ENCODE results near the gene CD93. TPM values are rescaled to one million over a fixed set of nuclear protein-coding genes. Genes with fewer than 3 reads are reported as not detected.

The CD93 gene
- total RNA-seq, 1 donor from 2014 or later = 43.5 TPM

DNA sequence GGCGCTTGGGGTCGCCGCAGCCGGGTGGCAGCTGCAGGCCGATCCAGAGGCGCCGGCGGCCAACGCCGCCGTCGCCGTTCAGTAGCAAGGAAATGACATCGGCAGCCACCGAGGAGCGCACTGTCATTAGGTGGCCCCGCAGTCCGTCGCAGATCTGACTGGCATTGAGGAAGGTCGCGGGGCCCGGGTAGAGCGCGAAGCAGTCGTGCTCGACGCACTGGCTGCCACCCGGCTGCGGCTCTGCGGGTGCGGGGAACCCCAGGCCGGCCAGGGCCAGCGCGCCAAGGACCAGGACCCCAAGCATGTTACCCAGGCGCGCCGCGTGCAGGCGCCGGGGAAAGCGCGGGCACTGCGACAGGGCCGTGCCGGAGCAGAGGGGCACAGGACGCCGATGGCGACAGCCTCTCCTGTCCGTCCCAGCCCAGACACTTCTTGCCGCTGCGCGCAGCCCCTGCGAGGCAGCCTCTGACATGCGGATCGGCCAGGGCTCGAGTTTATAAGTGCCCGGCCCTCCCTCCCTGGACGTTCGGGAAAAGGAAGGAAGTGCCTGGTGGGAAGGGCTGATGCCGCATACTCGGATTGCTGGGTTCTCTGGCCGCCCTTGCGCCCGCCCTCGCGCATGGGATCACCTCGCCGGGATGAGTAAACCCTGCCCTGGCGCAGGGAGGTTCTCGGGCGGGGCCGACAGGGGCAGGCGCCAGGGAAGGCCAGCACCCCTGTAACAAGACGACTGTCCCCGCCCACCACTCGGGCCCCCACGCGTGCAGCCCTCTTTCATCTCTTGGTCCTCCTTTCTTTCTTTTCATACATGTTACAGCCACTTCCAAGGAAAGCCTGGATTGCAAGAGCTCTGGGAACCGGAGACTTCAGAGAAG is 36.7 kb downstream of the CD93 start, which contains the start of gene THBD:
TSS of gene THBD (minus strand) at position 472 of the 875 bp plus-strand sequence. CDS start at position 304, 168 bp downstream.
- DNase-seq (ENCODE audit: missing footprints) (peak; percentile 93), ATAC-seq (peak; percentile 74)
- intact Hi-C loops (cut with DNase I) = loop anchor here (2.0 to 10.0 kb wide), 6 partner anchors 35 to 357 kb away; no protein-coding TSS in a partner anchor

DNA sequence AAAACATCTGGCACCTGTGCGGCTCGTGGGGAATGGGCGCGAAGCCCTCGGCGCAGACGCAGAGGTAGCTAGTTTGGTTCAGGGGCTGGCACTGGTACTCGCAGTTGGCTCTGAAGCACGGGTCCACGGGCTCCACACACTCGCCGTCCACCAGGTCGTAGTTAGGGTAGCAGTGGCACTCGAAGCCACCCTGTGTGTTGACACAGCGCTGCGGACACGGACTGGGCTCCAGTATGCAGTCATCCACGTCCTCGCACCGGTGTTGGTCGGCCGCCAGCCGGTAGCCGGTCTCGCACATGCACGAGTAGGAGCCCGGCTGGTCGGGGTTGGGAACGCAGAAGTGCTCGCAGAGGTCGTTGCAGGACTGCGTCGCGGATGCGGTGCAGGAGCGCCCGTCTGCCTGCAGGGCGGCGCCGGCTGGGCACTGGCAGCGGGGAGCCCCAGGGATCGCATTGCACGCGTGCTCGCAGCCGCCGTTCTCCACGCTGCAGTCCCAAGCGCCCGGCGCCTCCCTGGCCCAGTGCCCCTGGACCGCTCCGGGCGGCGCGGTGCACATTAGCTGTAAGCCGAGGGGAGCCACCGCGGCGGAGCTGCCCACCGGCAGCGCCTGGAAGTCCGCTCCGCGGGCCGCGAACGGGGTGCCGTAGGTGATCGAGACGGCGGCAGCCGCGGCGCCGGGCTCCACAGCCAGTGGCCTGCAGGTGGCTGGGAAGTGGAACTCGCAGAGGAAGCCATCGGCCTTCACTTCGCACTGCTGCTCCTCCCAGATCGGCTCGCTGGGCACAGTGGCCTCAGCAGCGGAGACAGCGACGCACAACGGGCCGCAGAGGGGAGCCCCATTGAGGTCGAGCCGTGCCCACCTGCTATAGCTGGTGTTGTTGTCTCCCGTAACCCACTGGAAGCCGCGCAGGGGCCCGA is 37.6 kb downstream of the CD93 start:
- intact Hi-C loops (cut with DNase I) = loop anchor here (2.0 to 5.0 kb wide), 3 partner anchors 186 to 356 kb away; no protein-coding TSS in a partner anchor
- ATAC-seq (peak; percentile 49), DNase-seq (ENCODE audit: missing footprints) (peak; percentile 94)

DNA sequence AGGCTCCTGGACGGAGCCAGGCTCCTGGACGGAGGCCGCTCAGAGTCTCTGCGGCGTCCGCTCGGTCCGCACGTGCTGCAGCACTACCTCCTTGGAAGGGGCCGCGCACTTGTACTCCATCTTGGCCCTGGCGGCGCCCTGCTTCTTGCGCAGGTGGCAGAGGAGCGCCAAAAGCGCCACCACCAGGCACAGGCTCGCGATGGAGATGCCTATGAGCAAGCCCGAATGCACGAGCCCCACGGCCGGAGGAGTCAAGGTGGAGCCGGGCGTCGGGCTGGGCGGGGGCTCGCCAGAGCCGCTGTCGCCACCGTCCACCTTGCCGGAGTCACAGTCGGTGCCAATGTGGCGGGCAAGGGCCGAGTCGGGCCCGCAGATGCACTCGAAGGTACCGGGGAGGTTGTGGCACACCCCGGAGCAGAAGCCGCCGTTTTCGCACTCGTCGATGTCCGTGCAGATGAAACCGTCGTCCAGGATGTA is 38.3 kb downstream of the CD93 start:
- intact Hi-C loops (cut with DNase I) = loop anchor here (2.0 to 5.0 kb wide), 4 partner anchors 71 to 355 kb away; no protein-coding TSS in a partner anchor

DNA sequence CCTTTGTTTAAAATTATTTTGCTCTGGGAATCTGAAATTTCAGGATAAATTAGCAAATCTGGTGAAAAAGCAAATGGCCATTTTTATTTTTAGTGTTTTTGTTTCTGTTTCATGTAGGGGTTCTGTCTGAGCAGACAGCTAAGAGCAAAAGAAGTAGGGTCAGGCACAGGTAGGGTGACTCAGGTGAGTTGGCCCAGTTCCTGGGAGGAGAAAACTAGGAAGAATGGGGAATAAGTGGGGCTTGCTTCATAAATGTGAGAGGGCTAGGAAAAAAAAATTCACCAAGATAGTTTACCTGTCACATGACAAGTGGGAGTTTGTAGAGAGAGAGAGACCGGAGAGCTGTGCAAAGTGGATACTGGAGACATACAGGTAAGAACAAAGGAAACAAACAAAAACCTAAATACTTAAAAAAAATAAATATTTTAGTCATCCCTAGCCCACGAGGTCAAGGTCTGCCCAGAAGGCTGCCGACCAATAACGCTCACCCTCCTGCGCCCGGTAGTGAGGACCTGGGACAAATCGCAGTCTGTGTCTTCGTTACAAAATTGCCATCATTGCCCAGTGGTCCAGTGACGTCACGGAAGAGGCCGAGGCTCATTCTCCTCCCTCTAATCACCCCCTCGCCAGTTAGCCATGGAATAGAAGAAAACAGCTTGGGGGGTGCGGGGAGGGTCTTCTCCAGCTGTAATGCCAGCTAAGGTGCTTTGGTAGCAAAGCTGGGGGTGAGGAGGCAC is 39.0 kb downstream of the CD93 start:
- no peak for ATAC-seq
- DNase-seq (ENCODE audit: missing footprints) = no peak
- intact Hi-C loops (cut with DNase I) = loop anchor here (2.0 to 5.0 kb wide), 3 partner anchors 70 to 355 kb away; no protein-coding TSS in a partner anchor

More for the DNA sequence above, 38.3 kb downstream of the CD93 start:
- ATAC-seq (no peak), DNase-seq (ENCODE audit: missing footprints) (peak; percentile 88)

DNA sequence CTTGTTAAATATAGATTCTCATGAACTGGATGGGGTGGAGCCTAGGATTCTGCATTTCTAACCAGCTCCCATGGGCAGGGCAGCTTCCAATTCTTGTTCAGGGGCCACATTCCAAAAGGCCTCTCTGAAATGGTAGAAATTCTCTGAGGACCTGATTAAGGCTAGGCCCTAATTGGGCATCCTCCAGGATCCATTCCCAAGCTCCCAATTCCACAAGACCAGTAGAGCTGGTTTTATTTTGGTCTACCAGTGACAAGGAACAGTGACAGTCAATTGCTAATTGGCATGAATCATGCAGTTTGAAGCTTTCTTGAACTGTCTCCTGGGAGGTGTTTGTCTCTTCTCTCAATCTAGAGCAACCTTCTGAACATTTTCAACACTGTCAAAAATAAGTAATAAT is 39.7 kb downstream of the CD93 start:
- intact Hi-C loops (cut with DNase I) = loop anchor here (2.0 to 5.0 kb wide), 3 partner anchors 70 to 354 kb away; no protein-coding TSS in a partner anchor
- DNase-seq (ENCODE audit: missing footprints) (no peak), ATAC-seq (no peak)

DNA sequence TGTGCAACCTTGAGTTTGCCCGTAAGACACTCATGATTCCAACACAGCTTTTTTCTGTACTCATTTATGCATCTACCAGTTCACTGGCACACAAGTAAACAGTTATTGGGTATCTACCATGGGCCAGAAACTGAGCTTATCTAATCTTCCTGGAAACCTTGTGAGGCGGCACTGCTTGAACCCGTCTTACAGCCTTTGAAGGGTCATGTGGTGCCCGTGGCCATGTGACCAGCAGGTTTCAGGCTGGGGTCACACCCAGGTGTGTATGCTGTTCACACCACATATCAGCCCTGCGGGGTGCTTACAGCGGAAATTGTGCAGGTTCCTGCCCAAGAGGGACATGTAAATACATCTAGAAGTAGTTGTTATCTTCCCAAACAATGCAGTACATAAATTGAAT is 42.7 kb downstream of the CD93 start:
- ATAC-seq (no peak), DNase-seq (ENCODE audit: missing footprints) (no peak)
- intact Hi-C loops (cut with DNase I) = no loop called here

DNA sequence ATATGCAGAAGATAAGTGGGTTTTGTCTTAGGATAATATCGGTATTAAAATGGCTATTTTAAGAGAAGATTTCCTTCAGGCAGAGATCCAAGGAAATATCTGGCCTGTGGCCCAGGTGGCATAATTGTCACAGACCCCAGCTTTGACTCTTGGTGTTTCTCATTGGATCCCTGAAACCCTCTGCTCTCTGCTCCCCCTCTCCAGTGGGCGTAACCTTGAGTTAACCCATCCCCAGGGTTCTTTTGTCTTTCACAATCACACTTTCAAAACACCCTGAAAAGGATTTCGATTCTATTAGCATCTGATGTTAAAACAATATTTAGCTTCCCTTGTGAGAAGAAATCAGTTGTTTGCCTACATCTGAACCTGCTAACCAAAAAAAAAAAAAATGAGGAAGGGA is 43.9 kb downstream of the CD93 start:
- ATAC-seq = no peak
- intact Hi-C loops (cut with DNase I) = no loop called here
- no peak for DNase-seq (ENCODE audit: missing footprints)

DNA sequence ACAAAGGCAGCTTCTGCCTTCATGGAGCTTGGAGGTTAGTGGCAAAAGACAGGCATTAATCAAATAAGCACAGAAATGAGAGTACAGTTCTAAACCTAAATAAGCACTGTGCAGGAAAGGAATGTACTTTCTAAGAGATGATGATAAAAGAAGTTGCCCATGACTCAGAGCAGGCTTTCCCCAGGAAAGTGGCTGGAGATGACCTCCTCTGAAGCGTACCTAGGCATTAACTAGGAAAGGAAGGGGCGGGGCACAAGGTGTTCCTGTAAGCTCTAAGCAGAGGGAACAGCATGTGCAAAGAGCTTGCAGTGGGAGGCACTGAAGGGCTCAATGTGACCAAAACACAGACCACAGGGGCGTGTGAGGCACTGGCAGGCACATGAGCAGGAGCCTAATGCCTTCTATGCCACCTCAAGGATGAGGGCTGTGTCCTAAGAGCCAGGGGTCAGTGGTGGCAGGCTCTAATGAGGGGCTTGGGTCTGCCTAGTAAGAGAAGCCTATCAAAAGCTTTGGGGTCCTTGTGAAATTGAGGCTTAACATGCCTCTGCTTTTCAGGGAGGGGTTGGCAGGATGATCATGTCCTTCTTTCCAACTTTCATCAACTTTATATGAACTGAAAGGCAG is 46.1 kb downstream of the CD93 start:
- no peak for ATAC-seq
- DNase-seq (ENCODE audit: missing footprints) = no peak
- intact Hi-C loops (cut with DNase I) = no loop called here

DNA sequence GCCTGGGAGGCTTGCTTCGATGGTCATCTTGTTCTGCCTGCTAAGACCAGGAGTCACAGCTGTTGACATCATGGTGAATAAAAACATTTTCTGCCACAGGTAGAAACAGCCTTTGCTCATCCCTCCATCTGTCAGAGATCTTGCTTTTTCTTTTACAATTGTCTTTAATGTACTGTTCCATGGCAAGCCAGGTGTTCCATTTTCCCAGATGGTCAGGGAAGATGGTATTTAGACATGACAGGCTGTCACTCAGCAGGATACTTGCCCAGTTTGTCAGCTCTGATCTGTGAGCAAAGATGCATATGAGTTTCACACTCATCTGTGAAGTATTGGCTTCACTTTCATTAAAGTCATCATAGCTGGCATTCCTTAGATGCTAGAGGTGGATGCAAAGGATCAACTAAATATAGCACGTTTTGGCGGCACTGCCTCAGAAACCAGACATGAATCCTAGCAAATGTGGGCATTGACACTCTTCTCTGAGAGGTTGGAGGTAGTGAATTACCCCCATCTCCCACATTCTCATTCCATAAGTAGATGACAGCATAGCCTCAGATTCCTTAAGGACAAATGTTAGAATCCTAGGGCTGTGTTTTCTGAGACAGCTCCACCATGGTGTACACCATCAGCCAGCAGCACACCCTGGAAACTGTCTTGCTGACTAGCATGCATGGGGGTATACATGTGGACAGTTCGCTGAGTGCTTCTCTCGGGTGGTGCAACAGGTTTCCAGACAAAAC is 46.8 kb downstream of the CD93 start:
- intact Hi-C loops (cut with DNase I) = no loop called here
- DNase-seq (ENCODE audit: missing footprints) (no peak), ATAC-seq (no peak)

DNA sequence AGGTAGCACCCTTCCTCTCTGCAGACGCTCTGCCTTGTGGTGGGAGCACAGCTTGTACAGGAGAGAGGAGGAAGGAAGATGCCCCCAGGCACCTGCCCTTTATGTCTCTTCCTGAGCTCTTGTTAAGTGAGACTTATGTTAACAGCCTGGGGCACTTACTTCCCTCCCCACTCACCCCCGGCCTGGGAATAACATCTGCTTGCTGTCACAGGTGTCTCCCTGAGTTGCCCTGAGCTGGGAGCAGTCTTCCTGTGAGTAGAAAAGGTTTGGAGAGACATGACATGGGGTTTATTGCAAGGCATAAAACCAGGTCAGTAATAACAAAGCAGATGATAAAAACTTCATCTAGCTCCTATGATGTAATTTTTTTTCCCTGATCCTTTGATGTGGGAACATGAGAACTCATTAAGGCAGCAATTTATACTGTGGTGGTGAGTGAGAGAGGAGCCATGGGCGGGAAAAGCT is 49.1 kb downstream of the CD93 start:
- intact Hi-C loops (cut with DNase I) = no loop called here
- DNase-seq (ENCODE audit: missing footprints) (no peak), ATAC-seq (no peak)

DNA sequence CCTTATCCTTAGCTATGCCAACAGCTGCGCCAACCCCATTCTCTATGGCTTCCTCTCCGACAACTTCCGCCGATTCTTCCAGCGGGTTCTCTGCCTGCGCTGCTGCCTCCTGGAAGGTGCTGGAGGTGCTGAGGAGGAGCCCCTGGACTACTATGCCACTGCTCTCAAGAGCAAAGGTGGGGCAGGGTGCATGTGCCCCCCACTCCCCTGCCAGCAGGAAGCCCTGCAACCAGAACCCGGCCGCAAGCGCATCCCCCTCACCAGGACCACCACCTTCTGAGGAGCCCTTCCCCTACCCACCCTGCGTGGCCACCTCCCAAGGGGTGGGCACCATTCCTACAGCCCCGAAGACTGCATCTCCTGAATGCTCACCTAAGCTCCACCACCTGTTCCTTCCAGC is 49.8 kb downstream of the CD93 start:
- intact Hi-C loops (cut with DNase I) = no loop called here
- DNase-seq (ENCODE audit: missing footprints) = no peak
- no peak for ATAC-seq

DNA sequence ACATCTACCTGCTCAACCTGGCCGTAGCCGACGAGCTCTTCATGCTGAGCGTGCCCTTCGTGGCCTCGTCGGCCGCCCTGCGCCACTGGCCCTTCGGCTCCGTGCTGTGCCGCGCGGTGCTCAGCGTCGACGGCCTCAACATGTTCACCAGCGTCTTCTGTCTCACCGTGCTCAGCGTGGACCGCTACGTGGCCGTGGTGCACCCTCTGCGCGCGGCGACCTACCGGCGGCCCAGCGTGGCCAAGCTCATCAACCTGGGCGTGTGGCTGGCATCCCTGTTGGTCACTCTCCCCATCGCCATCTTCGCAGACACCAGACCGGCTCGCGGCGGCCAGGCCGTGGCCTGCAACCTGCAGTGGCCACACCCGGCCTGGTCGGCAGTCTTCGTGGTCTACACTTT is 50.4 kb downstream of the CD93 start:
- intact Hi-C loops (cut with DNase I) = no loop called here
- ATAC-seq = no peak
- no peak for DNase-seq (ENCODE audit: missing footprints)

DNA sequence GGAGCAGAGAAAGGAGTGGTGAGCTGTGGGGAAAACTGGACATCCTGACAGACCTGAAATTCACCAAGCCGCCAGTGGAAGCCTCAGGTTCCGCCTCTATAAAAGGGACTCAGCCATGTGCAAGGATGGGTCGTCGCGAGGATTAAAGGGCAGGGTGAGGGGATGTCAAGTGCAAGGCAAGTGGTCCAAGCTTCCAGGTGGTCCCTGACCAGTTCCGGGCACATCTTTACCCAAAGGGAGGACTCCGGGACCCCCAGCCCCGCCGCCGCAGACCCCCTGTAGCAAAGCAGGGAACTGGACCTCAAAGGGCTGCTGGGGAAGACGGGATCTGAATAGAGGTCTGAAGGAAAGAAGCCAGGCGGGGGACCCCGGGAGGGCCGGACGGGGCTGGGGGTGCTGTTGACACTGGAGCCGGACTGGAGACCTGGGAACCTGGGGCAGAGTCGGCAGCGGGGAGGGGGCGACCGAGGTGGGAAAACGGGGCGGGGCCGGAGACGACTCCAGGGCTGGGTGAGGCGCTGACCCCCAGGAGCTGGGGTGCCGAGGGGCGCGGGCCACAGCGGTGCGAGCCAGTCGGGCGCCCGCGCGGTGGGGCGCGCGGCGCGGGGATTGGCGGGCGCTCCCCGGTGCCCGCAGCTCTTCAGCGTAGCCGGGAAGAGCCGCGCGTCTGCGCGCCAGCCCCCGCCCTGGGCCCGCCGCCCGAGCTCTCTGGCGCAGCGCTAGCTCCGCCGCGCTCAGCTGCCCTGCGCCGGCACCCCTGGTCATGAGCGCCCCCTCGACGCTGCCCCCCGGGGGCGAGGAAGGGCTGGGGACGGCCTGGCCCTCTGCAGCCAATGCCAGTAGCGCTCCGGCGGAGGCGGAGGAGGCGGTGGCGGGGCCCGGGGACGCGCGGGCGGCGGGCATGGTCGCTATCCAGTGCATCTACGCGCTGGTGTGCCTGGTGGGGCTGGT is 51.1 kb downstream of the CD93 start, which contains the start of gene SSTR4:
TSS of gene SSTR4 (plus strand) at position 592 of the 951 bp plus-strand sequence. CDS start at position 764, 172 bp downstream.
- ATAC-seq (peak; percentile 24), DNase-seq (ENCODE audit: missing footprints) (no peak)
- intact Hi-C loops (cut with DNase I) = no loop called here

DNA sequence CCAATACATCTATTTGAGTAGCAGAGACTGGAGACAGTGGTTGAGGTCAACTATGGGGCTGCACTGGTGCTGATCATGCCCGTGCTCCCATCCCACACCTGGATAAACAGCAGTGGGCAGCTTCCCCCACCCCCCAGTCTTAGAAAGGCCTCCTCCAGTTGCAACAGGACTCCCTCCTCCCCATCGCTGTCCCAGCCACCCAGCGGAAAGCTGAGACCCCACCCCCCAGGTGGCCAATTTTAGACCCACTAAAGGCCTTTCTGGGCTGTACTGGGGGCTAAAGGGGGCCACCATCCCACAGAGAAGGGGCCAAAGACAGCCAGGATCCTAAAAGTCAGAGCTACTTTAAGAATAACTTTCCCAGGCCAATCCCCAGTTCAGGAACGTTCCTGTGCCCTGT is 52.2 kb downstream of the CD93 start:
- intact Hi-C loops (cut with DNase I) = no loop called here
- ATAC-seq = no peak
- no peak for DNase-seq (ENCODE audit: missing footprints)

DNA sequence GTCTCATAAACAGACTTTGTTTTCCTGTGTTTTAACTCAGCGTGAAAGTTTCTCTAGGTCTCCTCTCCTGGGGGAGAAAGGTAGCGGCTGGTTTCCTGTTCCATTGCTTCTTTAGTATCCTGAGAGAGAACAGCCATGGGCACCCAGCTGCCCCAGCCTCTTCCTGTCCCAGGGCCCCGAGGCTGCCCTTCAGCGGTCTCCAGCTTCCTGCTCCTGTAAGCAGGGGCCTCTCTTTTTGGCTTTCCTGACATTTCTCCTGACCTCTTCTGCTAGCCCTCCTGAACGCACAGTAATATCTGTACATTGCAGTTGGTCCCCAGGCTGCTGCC is 53.4 kb downstream of the CD93 start:
- no peak for ATAC-seq
- no peak for DNase-seq (ENCODE audit: missing footprints)
- intact Hi-C loops (cut with DNase I) = no loop called here

DNA sequence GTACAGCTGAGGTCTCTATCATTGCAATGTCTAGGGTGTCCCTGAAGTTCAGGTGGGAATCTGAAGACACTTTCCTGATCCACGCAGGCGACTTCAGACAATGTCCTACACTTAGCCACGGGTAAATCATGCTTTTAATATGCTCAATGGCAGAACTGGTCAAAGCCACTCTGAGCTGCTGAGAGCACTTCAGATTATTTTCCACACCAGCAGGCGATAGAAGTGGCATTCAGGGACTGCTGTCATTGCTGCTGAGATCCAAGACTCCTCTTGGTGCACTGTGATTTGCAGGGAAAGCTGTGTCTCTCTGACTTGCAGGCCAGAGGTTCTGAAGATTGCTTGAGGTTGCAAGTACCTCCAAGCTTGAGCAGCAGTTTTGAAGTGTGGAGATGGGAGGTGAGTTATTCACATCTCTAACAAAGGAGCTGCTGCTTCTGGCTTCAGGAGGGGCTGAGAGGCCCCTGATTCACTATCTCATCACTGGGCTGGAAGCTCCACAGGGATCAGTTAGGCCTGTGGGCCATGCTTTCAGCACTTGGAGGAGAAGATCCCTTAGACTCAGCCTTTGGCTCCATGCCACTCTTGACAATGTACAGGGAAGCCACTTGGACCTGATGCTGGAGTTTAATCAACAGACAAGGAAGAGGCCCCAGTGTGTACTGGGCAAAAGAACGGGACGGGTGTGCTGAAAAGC is 53.9 kb downstream of the CD93 start:
- intact Hi-C loops (cut with DNase I) = no loop called here
- DNase-seq (ENCODE audit: missing footprints) = no peak
- ATAC-seq = peak; percentile 83

Data from Right ventricle myocardium inferior (tissue), 1 donor.